Liver (tissue), 3 donors: Measurements from ENCODE around the gene CCR5AS.

Experiments used
- FOXA1 ChIP-seq: IDR thresholded peaks from 2 replicates; pipeline ENCODE4 v1.6.1; 2016; ENCODE audit warnings: antibody characterized with exemption
- TAF1 ChIP-seq: conservative IDR thresholded peaks from 2 replicates; pipeline ENCODE4 v1.6.1; 2016; ENCODE audit warnings: antibody characterized with exemption, mild to moderate bottlenecking
- YY1 ChIP-seq: IDR thresholded peaks from 2 replicates; pipeline ENCODE4 v1.6.1; 2016; ENCODE audit warnings: antibody characterized with exemption, mild to moderate bottlenecking
- TF ChIP-seq, protein P1 (sequence below): fragments of 150-350 bp; IDR thresholded peaks from 2 replicates; pipeline ENCODE4 v1.5.1; 2017; ENCODE audit warnings: improper control_type of control experiment, low read depth, low read length; ENCODE audit not compliant: missing input control
- TF ChIP-seq, protein P2 (sequence below): IDR thresholded peaks from 2 replicates; pipeline ENCODE4 v1.6.1; 2016; ENCODE audit warnings: antibody characterized with exemption
- donor health status: healthy.
- donor health status: healthy.

DNA sequence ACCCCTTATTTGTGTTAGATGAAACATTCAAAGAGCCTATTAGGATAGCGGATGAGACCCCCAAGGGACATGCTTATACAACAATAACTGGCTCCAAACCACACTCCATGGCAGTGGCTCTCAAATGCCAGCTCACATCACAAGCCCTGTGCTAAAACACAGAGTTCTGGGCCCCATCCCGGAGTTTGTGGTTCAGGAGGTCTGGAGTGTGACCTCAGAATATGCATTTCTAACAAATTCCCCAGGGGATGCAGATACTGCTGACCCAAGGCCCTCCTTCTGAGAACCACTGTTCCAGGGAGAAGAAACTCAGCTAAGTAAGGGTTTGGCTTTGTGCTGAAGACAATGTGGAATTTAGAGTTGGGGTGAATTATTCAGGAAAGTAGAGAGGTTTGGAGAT is 3.8 kb upstream of the CCR5AS start:
- TF ChIP-seq, protein P1, sequence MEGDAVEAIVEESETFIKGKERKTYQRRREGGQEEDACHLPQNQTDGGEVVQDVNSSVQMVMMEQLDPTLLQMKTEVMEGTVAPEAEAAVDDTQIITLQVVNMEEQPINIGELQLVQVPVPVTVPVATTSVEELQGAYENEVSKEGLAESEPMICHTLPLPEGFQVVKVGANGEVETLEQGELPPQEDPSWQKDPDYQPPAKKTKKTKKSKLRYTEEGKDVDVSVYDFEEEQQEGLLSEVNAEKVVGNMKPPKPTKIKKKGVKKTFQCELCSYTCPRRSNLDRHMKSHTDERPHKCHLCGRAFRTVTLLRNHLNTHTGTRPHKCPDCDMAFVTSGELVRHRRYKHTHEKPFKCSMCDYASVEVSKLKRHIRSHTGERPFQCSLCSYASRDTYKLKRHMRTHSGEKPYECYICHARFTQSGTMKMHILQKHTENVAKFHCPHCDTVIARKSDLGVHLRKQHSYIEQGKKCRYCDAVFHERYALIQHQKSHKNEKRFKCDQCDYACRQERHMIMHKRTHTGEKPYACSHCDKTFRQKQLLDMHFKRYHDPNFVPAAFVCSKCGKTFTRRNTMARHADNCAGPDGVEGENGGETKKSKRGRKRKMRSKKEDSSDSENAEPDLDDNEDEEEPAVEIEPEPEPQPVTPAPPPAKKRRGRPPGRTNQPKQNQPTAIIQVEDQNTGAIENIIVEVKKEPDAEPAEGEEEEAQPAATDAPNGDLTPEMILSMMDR: no peak
- TF ChIP-seq YY1 (no peak), FOXA1 (no peak), TAF1 (no peak)
- TF ChIP-seq, protein P2, sequence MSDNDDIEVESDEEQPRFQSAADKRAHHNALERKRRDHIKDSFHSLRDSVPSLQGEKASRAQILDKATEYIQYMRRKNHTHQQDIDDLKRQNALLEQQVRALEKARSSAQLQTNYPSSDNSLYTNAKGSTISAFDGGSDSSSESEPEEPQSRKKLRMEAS: no peak
